Natural killer cell (primary cell): Measurements from ENCODE around the gene PACRG. TPM values are rescaled to one million over a fixed set of nuclear protein-coding genes. Genes with fewer than 3 reads are reported as not detected.

ENCODE experiments used
- ATAC-seq, 3 donors: fragments of 150-1000 bp in 2 of 3; fragments of 200-7000 bp in 1 of 3; cut with Tn5 transposase; 1 replicate in 1 of 3; 2 replicates in 2 of 3; pipeline ENCODE4 v1.10.0; 2021; ENCODE audit warnings: mild to moderate bottlenecking in 2 of 3, moderate library complexity in 2 of 3
- DNase-seq, 2 donors: peaks; one replicate each; pipeline versions ENCODE4 v3.0.0 to v3.0.0-alpha.2; 2013 to 2021; ENCODE audit warnings: mixed read lengths in 1 of 2
- H3K27ac ChIP-seq: one replicate; pipeline ENCODE4 v1.5.1; 2013; ENCODE audit warnings: mild to moderate bottlenecking, low read length
- H3K27me3 ChIP-seq: one replicate; pipeline ENCODE4 v1.6.1; 2013; ENCODE audit warnings: low read length; ENCODE audit not compliant: control insufficient read depth, insufficient read depth
- H3K36me3 ChIP-seq: one replicate; pipeline ENCODE4 v1.6.1; 2013; ENCODE audit warnings: low read length; ENCODE audit not compliant: control insufficient read depth, insufficient read depth
- H3K4me1 ChIP-seq: one replicate; pipeline ENCODE4 v1.6.1; 2013; ENCODE audit warnings: low read length; ENCODE audit not compliant: control insufficient read depth, insufficient read depth
- H3K4me3 ChIP-seq: one replicate; pipeline ENCODE4 v1.5.1; 2013; ENCODE audit warnings: low read length
- H3K9me3 ChIP-seq: one replicate; pipeline ENCODE4 v1.6.1; 2013; ENCODE audit warnings: low read length; ENCODE audit not compliant: control insufficient read depth, insufficient read depth
- H3K27ac Mint-ChIP-seq, 2 donors: one replicate each; pipeline ENCODE4 v1.8.0; 2022; ENCODE audit warnings: mild to moderate bottlenecking in 2 of 2, mixed read lengths in 2 of 2, moderate library complexity in 1 of 2
- H3K27me3 Mint-ChIP-seq, 2 donors: one replicate each; pipeline ENCODE4 v1.8.0; 2022; ENCODE audit warnings: low read depth in 2 of 2, mixed read lengths in 2 of 2
- H3K36me3 Mint-ChIP-seq: one replicate; pipeline ENCODE4 v1.8.0; 2022; ENCODE audit warnings: mixed read lengths
- H3K4me1 Mint-ChIP-seq, 2 donors: one replicate each; pipeline ENCODE4 v1.8.0; 2022; ENCODE audit warnings: mixed read lengths in 2 of 2
- H3K4me3 Mint-ChIP-seq: one replicate; pipeline ENCODE4 v1.8.0; 2022; ENCODE audit warnings: mild to moderate bottlenecking, moderate library complexity, mixed read lengths
- H3K9me3 Mint-ChIP-seq, 2 donors: one replicate each; pipeline ENCODE4 v1.8.0; 2022; ENCODE audit warnings: mixed read lengths in 2 of 2
- CTCF ChIP-seq: fragments of 200-600 bp; IDR thresholded peaks from one replicate; pipeline ENCODE4 v1.8.0; 2022; ENCODE audit warnings: antibody characterized with exemption
- WGBS: methylation state at CpG from one replicate; pipeline ENCODE4 v1.1.7; 2013; ENCODE audit warnings: missing lambda C conversion rate; ENCODE audit not compliant: insufficient coverage; 5-methylcytosine and 5-hydroxymethylcytosine counted together
- intact Hi-C: fragments of 100-400 bp; cut with micrococcal nuclease; formaldehyde crosslinking; loops from one replicate; pipeline ENCODE4 v1.14.2; 2022
- total RNA-seq, 4 donors: library from RNA; stranded (reverse); fragments of 120-200 nt in 1 of 4; gene quantifications; one replicate each; pipeline versions ENCODE4 v1.2.3 to v1.2.4, GENCODE V29; 2013 to 2022

Gene PACRG
- total RNA-seq, 3 donors from 2014 or later (not counting 1 experiment from before 2014, with no cell fraction given), result 0.52 TPM; not detected in 2

DNA sequence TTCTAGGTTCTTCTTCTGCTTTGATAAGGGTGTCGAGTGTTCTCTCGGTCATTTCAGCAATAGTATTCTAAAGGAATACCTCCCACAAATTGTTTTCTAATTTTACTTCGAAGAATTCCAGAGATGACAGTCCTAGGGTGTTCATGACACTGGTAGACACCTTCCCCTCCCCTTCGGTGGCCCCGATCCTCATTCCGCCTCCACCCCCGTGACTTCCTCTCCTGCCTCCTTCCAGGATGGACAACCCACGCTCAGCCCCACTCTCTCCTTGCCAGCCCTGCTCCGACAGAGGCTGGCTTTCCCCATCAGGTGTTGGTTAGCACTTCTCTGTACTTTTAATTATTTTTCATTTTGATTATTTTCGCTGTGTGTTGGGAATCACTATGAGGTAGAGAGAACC, 431.9 kb downstream of the PACRG start:
- intact Hi-C loops, result no loop called here
- TF ChIP-seq CTCF, result no peak
- Mint-ChIP-seq H3K27me3 (peaks cover 5 to 17% of the 10 kb centered on the region in 2 donors), H3K4me1 (no peaks in the 10 kb centered on the region), H3K9me3 (no peaks in the 10 kb centered on the region), H3K36me3 (no peaks in the 10 kb centered on the region), H3K27ac (no peak overlapping the region), H3K4me3 (no peak overlapping the region)
- H3K27me3 ChIP-seq, result no peaks in the 10 kb centered on the region
- no peak overlapping the region for H3K27ac ChIP-seq
- 85% methylated on average over 9 of the region's 10 CpGs for WGBS
- no peak for DNase-seq
- ATAC-seq, result no peak
- no peaks in the 10 kb centered on the region for H3K36me3 ChIP-seq
- H3K4me1 ChIP-seq, result no peaks in the 10 kb centered on the region
- H3K4me3 ChIP-seq, result no peak overlapping the region
- no peaks in the 10 kb centered on the region for H3K9me3 ChIP-seq

GRCh38 chr6:163162007-163162873, 434.5 kb downstream of the PACRG start:
- WGBS, result 88% methylated on average over 11 of the region's 11 CpGs
- H3K27me3 ChIP-seq, result no peaks in the 10 kb centered on the region
- no peak for DNase-seq
- no peak for TF ChIP-seq CTCF
- no peaks in the 10 kb centered on the region for H3K36me3 Mint-ChIP-seq
- ATAC-seq, result no peak
- H3K36me3 ChIP-seq, result no peaks in the 10 kb centered on the region
- no peaks in the 10 kb centered on the region for H3K4me1 Mint-ChIP-seq
- intact Hi-C loops, result no loop called here
- H3K27ac Mint-ChIP-seq, result no peak overlapping the region
- peaks cover 7 to 24% of the 10 kb centered on the region in 2 donors for H3K27me3 Mint-ChIP-seq
- H3K9me3 Mint-ChIP-seq, result no peaks in the 10 kb centered on the region
- H3K4me3 ChIP-seq, result no peak overlapping the region
- H3K4me1 ChIP-seq, result no peaks in the 10 kb centered on the region
- H3K9me3 ChIP-seq, result no peaks in the 10 kb centered on the region
- H3K27ac ChIP-seq, result no peak overlapping the region
- no peak overlapping the region for H3K4me3 Mint-ChIP-seq

- intact Hi-C loops, result no loop called here
- peaks cover 7 to 24% of the 10 kb centered on the region in 2 donors for H3K27me3 Mint-ChIP-seq
- WGBS, result 89% methylated on average over 6 of the region's 6 CpGs
- Histone ChIP-seq H3K27ac (no peak overlapping the region), H3K4me1 (no peaks in the 10 kb centered on the region), H3K27me3 (no peaks in the 10 kb centered on the region), H3K9me3 (no peaks in the 10 kb centered on the region), H3K36me3 (no peaks in the 10 kb centered on the region), H3K4me3 (no peak overlapping the region)
- H3K36me3 Mint-ChIP-seq, result no peaks in the 10 kb centered on the region
- ATAC-seq (no peak), DNase-seq (no peak)
- no peak for TF ChIP-seq CTCF
- H3K9me3 Mint-ChIP-seq, result no peaks in the 10 kb centered on the region
- H3K4me1 Mint-ChIP-seq, result no peaks in the 10 kb centered on the region
- no peak overlapping the region for H3K4me3 Mint-ChIP-seq
- no peak overlapping the region for H3K27ac Mint-ChIP-seq
These were observed 435.1 kb downstream of the PACRG start for GRCh38 chr6:163162874-163163213.
